ENCODE results near the gene TRMT11. TPM values are rescaled to one million over a fixed set of nuclear protein-coding genes. Genes with fewer than 3 reads are reported as not detected.

TRMT11 gene
- total and polyA plus RNA-seq, 2 of the 13 experiments (the other 11 are each of a cell fraction or from before 2014, with no cell fraction given) = 42.2 to 81.9 TPM

DNA sequence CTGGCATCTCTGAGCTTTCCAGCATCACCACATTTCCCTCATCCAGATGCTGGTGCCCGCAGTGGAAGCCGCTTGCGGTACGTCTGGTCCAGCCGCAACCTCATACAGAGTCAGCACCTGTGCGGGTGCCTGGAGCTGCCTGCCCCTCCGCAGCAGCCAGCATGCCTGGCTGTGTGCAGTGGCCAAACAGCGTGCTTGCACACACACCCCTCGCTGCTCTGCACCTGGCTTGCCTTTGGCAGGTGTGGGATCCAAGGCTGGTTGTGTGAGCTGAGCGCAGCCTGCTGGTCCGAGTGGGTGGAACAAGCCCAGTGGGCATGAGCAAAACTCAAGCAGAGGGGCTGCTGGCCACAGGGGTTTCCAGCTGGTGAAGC lies 32.9 kb upstream of the TRMT11 start (continued):
- TF ChIP-seq, protein P1, sequence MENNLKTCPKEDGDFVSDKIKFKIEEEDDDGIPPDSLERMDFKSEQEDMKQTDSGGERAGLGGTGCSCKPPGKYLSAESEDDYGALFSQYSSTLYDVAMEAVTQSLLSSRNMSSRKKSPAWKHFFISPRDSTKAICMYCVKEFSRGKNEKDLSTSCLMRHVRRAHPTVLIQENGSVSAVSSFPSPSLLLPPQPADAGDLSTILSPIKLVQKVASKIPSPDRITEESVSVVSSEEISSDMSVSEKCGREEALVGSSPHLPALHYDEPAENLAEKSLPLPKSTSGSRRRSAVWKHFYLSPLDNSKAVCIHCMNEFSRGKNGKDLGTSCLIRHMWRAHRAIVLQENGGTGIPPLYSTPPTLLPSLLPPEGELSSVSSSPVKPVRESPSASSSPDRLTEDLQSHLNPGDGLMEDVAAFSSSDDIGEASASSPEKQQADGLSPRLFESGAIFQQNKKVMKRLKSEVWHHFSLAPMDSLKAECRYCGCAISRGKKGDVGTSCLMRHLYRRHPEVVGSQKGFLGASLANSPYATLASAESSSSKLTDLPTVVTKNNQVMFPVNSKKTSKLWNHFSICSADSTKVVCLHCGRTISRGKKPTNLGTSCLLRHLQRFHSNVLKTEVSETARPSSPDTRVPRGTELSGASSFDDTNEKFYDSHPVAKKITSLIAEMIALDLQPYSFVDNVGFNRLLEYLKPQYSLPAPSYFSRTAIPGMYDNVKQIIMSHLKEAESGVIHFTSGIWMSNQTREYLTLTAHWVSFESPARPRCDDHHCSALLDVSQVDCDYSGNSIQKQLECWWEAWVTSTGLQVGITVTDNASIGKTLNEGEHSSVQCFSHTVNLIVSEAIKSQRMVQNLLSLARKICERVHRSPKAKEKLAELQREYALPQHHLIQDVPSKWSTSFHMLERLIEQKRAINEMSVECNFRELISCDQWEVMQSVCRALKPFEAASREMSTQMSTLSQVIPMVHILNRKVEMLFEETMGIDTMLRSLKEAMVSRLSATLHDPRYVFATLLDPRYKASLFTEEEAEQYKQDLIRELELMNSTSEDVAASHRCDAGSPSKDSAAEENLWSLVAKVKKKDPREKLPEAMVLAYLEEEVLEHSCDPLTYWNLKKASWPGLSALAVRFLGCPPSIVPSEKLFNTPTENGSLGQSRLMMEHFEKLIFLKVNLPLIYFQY (CRISPR knock-in tag; IDR thresholded peaks at IDR 0.05; ENCODE audit: borderline replicate concordance) = no peak
- TF ChIP-seq ZNF251 (CRISPR knock-in tag; IDR thresholded peaks at IDR 0.05) = no peak
- no peak for TF ChIP-seq GZF1 (CRISPR knock-in tag; IDR thresholded peaks at IDR 0.05)
- TF ChIP-seq, protein P2, sequence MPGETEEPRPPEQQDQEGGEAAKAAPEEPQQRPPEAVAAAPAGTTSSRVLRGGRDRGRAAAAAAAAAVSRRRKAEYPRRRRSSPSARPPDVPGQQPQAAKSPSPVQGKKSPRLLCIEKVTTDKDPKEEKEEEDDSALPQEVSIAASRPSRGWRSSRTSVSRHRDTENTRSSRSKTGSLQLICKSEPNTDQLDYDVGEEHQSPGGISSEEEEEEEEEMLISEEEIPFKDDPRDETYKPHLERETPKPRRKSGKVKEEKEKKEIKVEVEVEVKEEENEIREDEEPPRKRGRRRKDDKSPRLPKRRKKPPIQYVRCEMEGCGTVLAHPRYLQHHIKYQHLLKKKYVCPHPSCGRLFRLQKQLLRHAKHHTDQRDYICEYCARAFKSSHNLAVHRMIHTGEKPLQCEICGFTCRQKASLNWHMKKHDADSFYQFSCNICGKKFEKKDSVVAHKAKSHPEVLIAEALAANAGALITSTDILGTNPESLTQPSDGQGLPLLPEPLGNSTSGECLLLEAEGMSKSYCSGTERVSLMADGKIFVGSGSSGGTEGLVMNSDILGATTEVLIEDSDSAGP (CRISPR knock-in tag; IDR thresholded peaks at IDR 0.05; ENCODE audit: borderline replicate concordance) = peak; percentile 83; the same call in 1 of the 2 replicates
- TF ChIP-seq RNF2 (conservative IDR thresholded peaks at IDR 0.05; ENCODE audit: low read depth) = no peak
- TF ChIP-seq NFE2L2 (IDR thresholded peaks at IDR 0.05; ENCODE audit: low read length) = no peak
- no peak for TF ChIP-seq EZH2 (conservative IDR thresholded peaks at IDR 0.05; ENCODE audit: low read depth, low read length)
- TF ChIP-seq, protein P3, sequence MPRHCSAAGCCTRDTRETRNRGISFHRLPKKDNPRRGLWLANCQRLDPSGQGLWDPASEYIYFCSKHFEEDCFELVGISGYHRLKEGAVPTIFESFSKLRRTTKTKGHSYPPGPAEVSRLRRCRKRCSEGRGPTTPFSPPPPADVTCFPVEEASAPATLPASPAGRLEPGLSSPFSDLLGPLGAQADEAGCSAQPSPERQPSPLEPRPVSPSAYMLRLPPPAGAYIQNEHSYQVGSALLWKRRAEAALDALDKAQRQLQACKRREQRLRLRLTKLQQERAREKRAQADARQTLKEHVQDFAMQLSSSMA (CRISPR knock-in tag; IDR thresholded peaks at IDR 0.05) = no peak
- TF ChIP-seq DR1 (CRISPR knock-in tag; IDR thresholded peaks at IDR 0.05) = no peak
- TF ChIP-seq ZFP1 (CRISPR knock-in tag; IDR thresholded peaks at IDR 0.05) = no peak
- no peak for TF ChIP-seq HNRNPLL (IDR thresholded peaks at IDR 0.05; ENCODE audit: low read depth, low read length, poor library complexity, severe bottlenecking)
- no peak for TF ChIP-seq ZC3H4 (CRISPR knock-in tag; IDR thresholded peaks at IDR 0.05; ENCODE audit: borderline replicate concordance)
- no peak for TF ChIP-seq MYNN (CRISPR knock-in tag; IDR thresholded peaks at IDR 0.05; ENCODE audit: low read depth)
- peak; percentile 71; the same call in 1 of the 2 replicates for TF ChIP-seq ZBTB7B (CRISPR knock-in tag; IDR thresholded peaks at IDR 0.05)
- peak; percentile 72; the same call in 1 of the 2 replicates for TF ChIP-seq ZNF619 (CRISPR knock-in tag; IDR thresholded peaks at IDR 0.05)
- peak; percentile 48; the same call in 1 of the 2 replicates for TF ChIP-seq ZNF776 (CRISPR knock-in tag; IDR thresholded peaks at IDR 0.05)
- no peak for TF ChIP-seq SIX1 (CRISPR knock-in tag; IDR thresholded peaks at IDR 0.05; ENCODE audit: borderline replicate concordance)
- no peak for TF ChIP-seq ZBTB42 (CRISPR knock-in tag; IDR thresholded peaks at IDR 0.05)
- TF ChIP-seq JUN (CRISPR knock-in tag; IDR thresholded peaks at IDR 0.05) = no peak
- TF ChIP-seq, protein P4, sequence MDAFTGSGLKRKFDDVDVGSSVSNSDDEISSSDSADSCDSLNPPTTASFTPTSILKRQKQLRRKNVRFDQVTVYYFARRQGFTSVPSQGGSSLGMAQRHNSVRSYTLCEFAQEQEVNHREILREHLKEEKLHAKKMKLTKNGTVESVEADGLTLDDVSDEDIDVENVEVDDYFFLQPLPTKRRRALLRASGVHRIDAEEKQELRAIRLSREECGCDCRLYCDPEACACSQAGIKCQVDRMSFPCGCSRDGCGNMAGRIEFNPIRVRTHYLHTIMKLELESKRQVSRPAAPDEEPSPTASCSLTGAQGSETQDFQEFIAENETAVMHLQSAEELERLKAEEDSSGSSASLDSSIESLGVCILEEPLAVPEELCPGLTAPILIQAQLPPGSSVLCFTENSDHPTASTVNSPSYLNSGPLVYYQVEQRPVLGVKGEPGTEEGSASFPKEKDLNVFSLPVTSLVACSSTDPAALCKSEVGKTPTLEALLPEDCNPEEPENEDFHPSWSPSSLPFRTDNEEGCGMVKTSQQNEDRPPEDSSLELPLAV (CRISPR knock-in tag; conservative IDR thresholded peaks at IDR 0.05; ENCODE audit: low read depth) = no peak
- TF ChIP-seq MAFG (CRISPR knock-in tag; IDR thresholded peaks at IDR 0.05) = no peak
- no peak for TF ChIP-seq ELF1 (CRISPR knock-in tag; IDR thresholded peaks at IDR 0.05)
- TF ChIP-seq ATRX (CRISPR knock-in tag; IDR thresholded peaks at IDR 0.05; ENCODE audit: borderline replicate concordance) = no peak
- TF ChIP-seq NFIC (IDR thresholded peaks at IDR 0.05; ENCODE audit: low read length) = no peak

Measured in HepG2 (cell line).